Endothelial cell of umbilical vein (primary cell): Measurements from ENCODE around the gene TEX19.

Experiments used
- CTCF ChIP-seq, 2 donors: IDR thresholded peaks; 1 replicate in 1 of 2; 2 replicates in 1 of 2; pipeline ENCODE4 v1.5.1; 2011; ENCODE audit warnings: low read length in 2 of 2, mild to moderate bottlenecking in 2 of 2, moderate library complexity in 2 of 2, control low read depth in 1 of 2, inconsistent platforms in 1 of 2, low read depth in 1 of 2; ENCODE audit not compliant: insufficient read depth in 1 of 2; ENCODE audit errors: extremely low read depth in 1 of 2
- FOS ChIP-seq: IDR thresholded peaks from 2 replicates; pipeline ENCODE4 v1.6.1; 2011; ENCODE audit warnings: mild to moderate bottlenecking, low read length, moderate library complexity, borderline replicate concordance; ENCODE audit not compliant: insufficient read depth
- MAX ChIP-seq: IDR thresholded peaks from 2 replicates; pipeline ENCODE4 v1.6.1; 2011; ENCODE audit not compliant: insufficient read depth, insufficient read length
- MYC ChIP-seq: IDR thresholded peaks from one replicate; pipeline ENCODE4 v1.6.1; 2011; ENCODE audit warnings: mild to moderate bottlenecking, low read depth, low read length
- POLR2A ChIP-seq: IDR thresholded peaks from 2 replicates; pipeline ENCODE4 v1.6.1; 2012; ENCODE audit warnings: low read depth, mild to moderate bottlenecking, control low read depth, low read length
- POLR2AphosphoS5 ChIP-seq: IDR thresholded peaks from 2 replicates; pipeline ENCODE4 v1.6.1; 2012; ENCODE audit warnings: low read depth, mild to moderate bottlenecking, control low read depth, low read length, moderate library complexity; ENCODE audit not compliant: insufficient read depth

- TF ChIP-seq CTCF (IDR thresholded peaks at IDR 0.05; ENCODE audit: extremely low read depth in 1 of 2, insufficient read depth in 1 of 2, low read depth in 1 of 2, low read length in 2 of 2) = no peak
- TF ChIP-seq FOS = no peak
- TF ChIP-seq POLR2A = no peak
- no peak for TF ChIP-seq MYC
- no peak for TF ChIP-seq MAX
- no peak for TF ChIP-seq POLR2AphosphoS5
Measured at GRCh38 chr17:82332669-82333278, 26.3 kb upstream of the TEX19 start.
